NCI-H187 (cell line): Measurements from ENCODE around the gene RANBP17.
"Not testable (repeated sequence)": the region's sequence is repeated elsewhere in the genome, so short reads cannot be mapped to it uniquely, and the experiment has no call there.

ENCODE experiments used
- DNase-seq, 2 experiments: peaks; one replicate each; lab custom pipeline; 2025; lab: John Stamatoyannopoulos, UW

The RANBP17 gene

GRCh38 chr5:170941788-170942187 lies 80.0 kb downstream of the RANBP17 start:
- DNase-seq: no peak

GRCh38 chr5:170945275-170945674 lies 83.5 kb downstream of the RANBP17 start:
- DNase-seq: no peak

GRCh38 chr5:170960567-170960966 lies 98.7 kb downstream of the RANBP17 start:
- DNase-seq: no peak

GRCh38 chr5:170963521-170963920 lies 101.7 kb downstream of the RANBP17 start:
- no peak for DNase-seq

GRCh38 chr5:170974461-170974860 lies 112.6 kb downstream of the RANBP17 start:
- no peak for DNase-seq

GRCh38 chr5:170980261-170980660 lies 118.4 kb downstream of the RANBP17 start:
- not testable (repeated sequence) for DNase-seq

GRCh38 chr5:170985486-170985885 lies 123.7 kb downstream of the RANBP17 start:
- DNase-seq: no peak

GRCh38 chr5:170986598-170986997 lies 124.8 kb downstream of the RANBP17 start:
- no peak for DNase-seq

GRCh38 chr5:170993476-170993875 lies 131.7 kb downstream of the RANBP17 start:
- no peak for DNase-seq

GRCh38 chr5:171010086-171010485 lies 148.3 kb downstream of the RANBP17 start:
- no peak for DNase-seq

- no peak for DNase-seq
Measured at GRCh38 chr5:171010816-171011215, 149.0 kb downstream of the RANBP17 start.

- DNase-seq: no peak
Measured at GRCh38 chr5:171023508-171023907, 161.7 kb downstream of the RANBP17 start.

GRCh38 chr5:171024084-171024483 lies 162.3 kb downstream of the RANBP17 start:
- no peak for DNase-seq

GRCh38 chr5:171029401-171029800 lies 167.6 kb downstream of the RANBP17 start:
- DNase-seq: no peak

GRCh38 chr5:171031977-171032376 lies 170.2 kb downstream of the RANBP17 start:
- DNase-seq: no peak

GRCh38 chr5:171032435-171032973 lies 170.7 kb downstream of the RANBP17 start:
- DNase-seq: no peak

- DNase-seq: not testable (repeated sequence)
Measured at GRCh38 chr5:171041893-171042292, 180.1 kb downstream of the RANBP17 start.

GRCh38 chr5:171050916-171051315 lies 189.1 kb downstream of the RANBP17 start:
- DNase-seq: no peak

- DNase-seq: no peak
Measured at GRCh38 chr5:171055875-171056454, 194.1 kb downstream of the RANBP17 start.

- no peak for DNase-seq
Measured at GRCh38 chr5:171067540-171068130, 205.8 kb downstream of the RANBP17 start.

- DNase-seq: no peak
Measured at GRCh38 chr5:171074747-171075146, 212.9 kb downstream of the RANBP17 start.

- DNase-seq: no peak
Measured at GRCh38 chr5:171080186-171080938, 218.5 kb downstream of the RANBP17 start.

- DNase-seq: no peak
Measured at GRCh38 chr5:171081319-171081718, 219.5 kb downstream of the RANBP17 start.
